ENCODE results near the gene KLF13. TPM values are rescaled to one million over a fixed set of nuclear protein-coding genes. Genes with fewer than 3 reads are reported as not detected.

The KLF13 gene
- total RNA-seq, 1 donor from 2014 or later, result 141 TPM

GRCh38 chr15:31295658-31296057 is 31.0 kb upstream of the KLF13 start:
- peaks cover 60% of the 10 kb centered on the region for H3K4me1 Mint-ChIP-seq (ENCODE audit: low read depth, unreplicated experiment)
- peak overlapping the region; percentile 97 for H3K27ac Mint-ChIP-seq (ENCODE audit: unreplicated experiment)
- H3K27me3 Mint-ChIP-seq (ENCODE audit: unreplicated experiment), result peaks cover 12% of the 10 kb centered on the region
- DNase-seq, result peak; percentile 81
- no peak for TF ChIP-seq CTCF (IDR thresholded peaks at IDR 0.05; ENCODE audit: partially characterized antibody, unreplicated experiment)
- no peaks in the 10 kb centered on the region for H3K36me3 Mint-ChIP-seq (ENCODE audit: unreplicated experiment)
- H3K4me3 Mint-ChIP-seq (ENCODE audit: unreplicated experiment), result peak overlapping the region; percentile 75
- H3K9me3 Mint-ChIP-seq (ENCODE audit: unreplicated experiment), result peaks cover 16% of the 10 kb centered on the region

- no peaks in the 10 kb centered on the region for H3K36me3 Mint-ChIP-seq (ENCODE audit: unreplicated experiment)
- peaks cover 14% of the 10 kb centered on the region for H3K27me3 Mint-ChIP-seq (ENCODE audit: unreplicated experiment)
- DNase-seq, result no peak
- peaks cover 61% of the 10 kb centered on the region for H3K4me1 Mint-ChIP-seq (ENCODE audit: low read depth, unreplicated experiment)
- H3K27ac Mint-ChIP-seq (ENCODE audit: unreplicated experiment), result peak overlapping the region; percentile 97
- peak overlapping the region; percentile 73 for H3K4me3 Mint-ChIP-seq (ENCODE audit: unreplicated experiment)
- no peak for TF ChIP-seq CTCF (IDR thresholded peaks at IDR 0.05; ENCODE audit: partially characterized antibody, unreplicated experiment)
- H3K9me3 Mint-ChIP-seq (ENCODE audit: unreplicated experiment), result peaks cover 17% of the 10 kb centered on the region
These were observed 30.4 kb upstream of the KLF13 start for GRCh38 chr15:31296219-31296645.

- Mint-ChIP-seq H3K27ac (ENCODE audit: unreplicated experiment) (peak overlapping the region; percentile 97), H3K4me3 (ENCODE audit: unreplicated experiment) (peak overlapping the region; percentile 73), H3K4me1 (ENCODE audit: low read depth, unreplicated experiment) (peaks cover 64% of the 10 kb centered on the region), H3K9me3 (ENCODE audit: unreplicated experiment) (peaks cover 21% of the 10 kb centered on the region), H3K36me3 (ENCODE audit: unreplicated experiment) (no peaks in the 10 kb centered on the region), H3K27me3 (ENCODE audit: unreplicated experiment) (peaks cover 18% of the 10 kb centered on the region)
- no peak for DNase-seq
- no peak for TF ChIP-seq CTCF (IDR thresholded peaks at IDR 0.05; ENCODE audit: partially characterized antibody, unreplicated experiment)
These were observed 29.7 kb upstream of the KLF13 start for GRCh38 chr15:31296646-31297574.

- peak overlapping the region; percentile 97 for H3K27ac Mint-ChIP-seq (ENCODE audit: unreplicated experiment)
- no peak overlapping the region for H3K4me3 Mint-ChIP-seq (ENCODE audit: unreplicated experiment)
- peaks cover 20% of the 10 kb centered on the region for H3K27me3 Mint-ChIP-seq (ENCODE audit: unreplicated experiment)
- no peaks in the 10 kb centered on the region for H3K36me3 Mint-ChIP-seq (ENCODE audit: unreplicated experiment)
- H3K9me3 Mint-ChIP-seq (ENCODE audit: unreplicated experiment), result peaks cover 24% of the 10 kb centered on the region
- TF ChIP-seq CTCF (IDR thresholded peaks at IDR 0.05; ENCODE audit: partially characterized antibody, unreplicated experiment), result no peak
- peaks cover 65% of the 10 kb centered on the region for H3K4me1 Mint-ChIP-seq (ENCODE audit: low read depth, unreplicated experiment)
- no peak for DNase-seq
These were observed 28.8 kb upstream of the KLF13 start for GRCh38 chr15:31297575-31298456.
